ENCODE measurements around the gene CRAT. TPM values are rescaled to one million over a fixed set of nuclear protein-coding genes. Genes with fewer than 3 reads are reported as not detected.
A peak's percentile ranks its signal among the peaks of the same experiment; 100 is the strongest.

The CRAT gene
- polyA plus RNA-seq, 1 experiment = 24.3 TPM

- no peak for TF ChIP-seq CTCF (IDR thresholded peaks at IDR 0.05; ENCODE audit: low read depth, low read length)
- no peak for DNase-seq (ENCODE audit: low read depth, low spot score)
- POLR2A ChIA-PET = no interaction called here
- Histone ChIP-seq H3K27me3 (ENCODE audit: control insufficient read depth, insufficient read depth, low read length) (no peaks in the 10 kb centered on the region), H3K9me3 (ENCODE audit: control insufficient read depth, insufficient read depth, low read length) (no peaks in the 10 kb centered on the region), H3K27ac (ENCODE audit: low read depth, low read length) (no peak overlapping the region), H3K4me3 (ENCODE audit: low read depth, low read length) (no peak overlapping the region)
- CTCF ChIA-PET = interaction anchor here (1.1 to 1.2 kb wide), 2 partner anchors 10 to 11 kb away, joined by 3 read pairs; no protein-coding TSS in a partner anchor
Observed at GRCh38 chr9:129104051-129104450, 6.5 kb downstream of the CRAT start.

GRCh38 chr9:129103595-129103965, 7.0 kb downstream of the CRAT start:
- ChIA-PET POLR2A (interaction anchor here (1.0 kb wide), 1 partner anchor 11 kb away, joined by 3 read pairs; no protein-coding TSS in a partner anchor), CTCF (interaction anchor here (1.1 to 1.2 kb wide), 3 partner anchors 9 to 11 kb away, joined by 3 to 5 read pairs (median 3); no protein-coding TSS in a partner anchor)
- no peak overlapping the region for H3K4me3 ChIP-seq (ENCODE audit: low read depth, low read length)
- H3K27ac ChIP-seq (ENCODE audit: low read depth, low read length) = no peak overlapping the region
- no peak for DNase-seq (ENCODE audit: low read depth, low spot score)
- no peaks in the 10 kb centered on the region for H3K27me3 ChIP-seq (ENCODE audit: control insufficient read depth, insufficient read depth, low read length)
- no peaks in the 10 kb centered on the region for H3K9me3 ChIP-seq (ENCODE audit: control insufficient read depth, insufficient read depth, low read length)
- TF ChIP-seq CTCF (IDR thresholded peaks at IDR 0.05; ENCODE audit: low read depth, low read length) = no peak

GRCh38 chr9:129102791-129103594, 7.6 kb downstream of the CRAT start:
- peak; percentile 60 for TF ChIP-seq CTCF (IDR thresholded peaks at IDR 0.05; ENCODE audit: low read depth, low read length)
- ChIA-PET POLR2A (interaction anchor here (1.0 kb wide), 1 partner anchor 11 kb away, joined by 3 read pairs; no protein-coding TSS in a partner anchor), CTCF (interaction anchor here (0.5 to 1.2 kb wide), 4 partner anchors 9 to 75 kb away, joined by 3 to 5 read pairs (median 4); partner anchors contain the start of gene SH3GLB2)
- Histone ChIP-seq H3K4me3 (ENCODE audit: low read depth, low read length) (no peak overlapping the region), H3K9me3 (ENCODE audit: control insufficient read depth, insufficient read depth, low read length) (no peaks in the 10 kb centered on the region), H3K27ac (ENCODE audit: low read depth, low read length) (no peak overlapping the region), H3K27me3 (ENCODE audit: control insufficient read depth, insufficient read depth, low read length) (no peaks in the 10 kb centered on the region)
- no peak for DNase-seq (ENCODE audit: low read depth, low spot score)

GRCh38 chr9:129102095-129102525, 8.5 kb downstream of the CRAT start:
- Histone ChIP-seq H3K4me3 (ENCODE audit: low read depth, low read length) (no peak overlapping the region), H3K9me3 (ENCODE audit: control insufficient read depth, insufficient read depth, low read length) (no peaks in the 10 kb centered on the region), H3K27me3 (ENCODE audit: control insufficient read depth, insufficient read depth, low read length) (no peaks in the 10 kb centered on the region), H3K27ac (ENCODE audit: low read depth, low read length) (no peak overlapping the region)
- no peak for TF ChIP-seq CTCF (IDR thresholded peaks at IDR 0.05; ENCODE audit: low read depth, low read length)
- ChIA-PET CTCF (no interaction called here), POLR2A (no interaction called here)
- no peak for DNase-seq (ENCODE audit: low read depth, low spot score)

GRCh38 chr9:129101279-129101678, 9.3 kb downstream of the CRAT start:
- TF ChIP-seq CTCF (IDR thresholded peaks at IDR 0.05; ENCODE audit: low read depth, low read length) = no peak
- no peak overlapping the region for H3K27ac ChIP-seq (ENCODE audit: low read depth, low read length)
- no peak for DNase-seq (ENCODE audit: low read depth, low spot score)
- ChIA-PET CTCF (no interaction called here), POLR2A (no interaction called here)
- no peaks in the 10 kb centered on the region for H3K9me3 ChIP-seq (ENCODE audit: control insufficient read depth, insufficient read depth, low read length)
- no peak overlapping the region for H3K4me3 ChIP-seq (ENCODE audit: low read depth, low read length)
- no peaks in the 10 kb centered on the region for H3K27me3 ChIP-seq (ENCODE audit: control insufficient read depth, insufficient read depth, low read length)

All from AG04450 (cell line).